AG04450 (cell line): Measurements from ENCODE around the gene KCNV2. TPM values are rescaled to one million over a fixed set of nuclear protein-coding genes. Genes with fewer than 3 reads are reported as not detected.
"Not testable (repeated sequence)": the region's sequence is repeated elsewhere in the genome, so short reads cannot be mapped to it uniquely, and the experiment has no call there.

Experiments used
- CTCF ChIA-PET: fragments of 300-600, 350-600 bp; formaldehyde crosslinking; extraction: SDS; loops from one replicate; lab custom pipeline; 2022; ENCODE audit warnings: antibody characterized with exemption, inconsistent platforms; lab: Charles Lee
- POLR2A ChIA-PET: fragments of 350-600 bp; formaldehyde crosslinking; extraction: SDS; loops from one replicate; lab custom pipeline; 2021; ENCODE audit warnings: antibody characterized with exemption, inconsistent platforms; lab: Yijun Ruan, JAX
- DNase-seq: peaks from one replicate; pipeline ENCODE4 v3.0.0-alpha.2; 2011; ENCODE audit warnings: low read depth, low spot score
- H3K27ac ChIP-seq: one replicate; pipeline ENCODE4 v1.5.1; 2012; ENCODE audit warnings: low read depth, low read length, control low read depth
- H3K27me3 ChIP-seq: one replicate; pipeline ENCODE4 v1.6.0; 2012; ENCODE audit warnings: low read length; ENCODE audit not compliant: control insufficient read depth, insufficient read depth
- H3K4me3 ChIP-seq: 2 replicates; pipeline ENCODE4 v1.5.1; 2011; ENCODE audit warnings: mild to moderate bottlenecking, low read depth, low read length, control low read depth
- H3K9me3 ChIP-seq: 2 replicates; pipeline ENCODE4 v1.5.1; 2012; ENCODE audit warnings: low read length; ENCODE audit not compliant: control insufficient read depth, insufficient read depth
- polyA plus RNA-seq: library from polyadenylated mRNA; depleted of rRNA; stranded (reverse); fragments of >200 nt; gene quantifications from 2 replicates; pipeline ENCODE4 v1.2.3, GENCODE V29; 2011
- TF ChIP-seq, protein P1 (sequence below): IDR thresholded peaks from 2 replicates; pipeline ENCODE4 v1.5.1; 2011; ENCODE audit warnings: low read depth, low read length, control low read depth, inconsistent platforms

KCNV2 gene
- polyA plus RNA-seq, 1 experiment = not detected

DNA sequence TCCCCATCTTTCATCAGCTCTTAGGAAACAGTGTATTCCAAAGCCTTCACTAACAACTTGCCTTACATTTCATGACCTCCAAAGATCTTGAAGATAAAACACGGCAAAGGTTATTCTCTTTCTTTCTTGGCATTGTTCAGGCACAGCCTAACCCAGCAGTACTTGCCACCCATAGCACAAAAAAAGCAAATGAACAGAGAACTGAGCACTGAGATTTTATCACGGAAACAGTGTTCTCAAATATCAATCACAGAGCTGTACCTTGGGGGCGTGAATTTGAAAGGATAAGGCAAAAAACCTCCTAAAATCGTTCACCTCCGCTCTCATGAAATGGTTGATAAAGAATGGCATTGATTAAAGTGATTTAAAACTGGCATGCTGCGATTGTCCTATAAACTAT, 16.9 kb upstream of the KCNV2 start:
- no peak overlapping the region for H3K27ac ChIP-seq
- H3K4me3 ChIP-seq = no peak overlapping the region
- H3K27me3 ChIP-seq = no peaks in the 10 kb centered on the region
- TF ChIP-seq, protein P1, sequence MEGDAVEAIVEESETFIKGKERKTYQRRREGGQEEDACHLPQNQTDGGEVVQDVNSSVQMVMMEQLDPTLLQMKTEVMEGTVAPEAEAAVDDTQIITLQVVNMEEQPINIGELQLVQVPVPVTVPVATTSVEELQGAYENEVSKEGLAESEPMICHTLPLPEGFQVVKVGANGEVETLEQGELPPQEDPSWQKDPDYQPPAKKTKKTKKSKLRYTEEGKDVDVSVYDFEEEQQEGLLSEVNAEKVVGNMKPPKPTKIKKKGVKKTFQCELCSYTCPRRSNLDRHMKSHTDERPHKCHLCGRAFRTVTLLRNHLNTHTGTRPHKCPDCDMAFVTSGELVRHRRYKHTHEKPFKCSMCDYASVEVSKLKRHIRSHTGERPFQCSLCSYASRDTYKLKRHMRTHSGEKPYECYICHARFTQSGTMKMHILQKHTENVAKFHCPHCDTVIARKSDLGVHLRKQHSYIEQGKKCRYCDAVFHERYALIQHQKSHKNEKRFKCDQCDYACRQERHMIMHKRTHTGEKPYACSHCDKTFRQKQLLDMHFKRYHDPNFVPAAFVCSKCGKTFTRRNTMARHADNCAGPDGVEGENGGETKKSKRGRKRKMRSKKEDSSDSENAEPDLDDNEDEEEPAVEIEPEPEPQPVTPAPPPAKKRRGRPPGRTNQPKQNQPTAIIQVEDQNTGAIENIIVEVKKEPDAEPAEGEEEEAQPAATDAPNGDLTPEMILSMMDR = no peak
- no peaks in the 10 kb centered on the region for H3K9me3 ChIP-seq
- no peak for DNase-seq
- POLR2A ChIA-PET = no interaction called here
- CTCF ChIA-PET = no interaction called here

DNA sequence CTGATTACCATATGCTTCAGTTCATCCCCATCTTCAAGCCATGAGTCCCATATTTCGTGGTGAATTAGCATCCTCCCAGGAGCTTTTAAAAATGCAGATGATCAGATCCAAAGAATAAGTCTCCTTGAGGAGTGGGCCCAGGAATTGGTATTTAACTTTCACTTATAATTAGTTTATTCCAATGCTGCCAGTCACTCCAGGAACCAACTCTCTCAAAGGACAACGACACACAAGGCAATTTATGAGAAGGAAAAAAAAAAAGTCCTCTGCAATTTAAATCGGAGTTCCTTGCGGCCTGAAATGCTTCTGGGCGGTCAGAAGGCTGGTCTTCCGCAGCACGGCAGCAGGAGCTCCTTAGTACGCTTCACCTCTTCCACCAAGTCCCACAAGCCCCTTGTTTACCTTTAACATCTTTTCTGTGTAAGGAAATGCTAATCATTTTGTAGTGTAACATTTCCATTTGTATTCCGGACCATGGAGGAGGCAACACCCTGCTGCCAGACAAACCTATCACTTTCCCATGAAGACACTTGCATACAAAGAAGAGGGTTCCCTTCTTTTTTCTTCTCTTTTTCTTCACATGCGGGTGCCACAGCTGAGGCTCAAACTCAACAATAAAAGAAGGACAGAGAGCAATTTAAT, 16.3 kb upstream of the KCNV2 start:
- Histone ChIP-seq H3K4me3 (no peak overlapping the region), H3K9me3 (no peaks in the 10 kb centered on the region), H3K27me3 (no peaks in the 10 kb centered on the region), H3K27ac (no peak overlapping the region)
- TF ChIP-seq, protein P1 = no peak
- DNase-seq = no peak
- ChIA-PET POLR2A (no interaction called here), CTCF (no interaction called here)

- POLR2A ChIA-PET = no interaction called here
Observed at GRCh38 chr9:2704504-2704903, 12.8 kb upstream of the KCNV2 start.

GRCh38 chr9:2707256-2707655, 10.1 kb upstream of the KCNV2 start:
- POLR2A ChIA-PET = not testable (repeated sequence)

More at GRCh38 chr9:2704504-2704903, 12.8 kb upstream of the KCNV2 start:
- H3K27ac ChIP-seq = no peak overlapping the region
- CTCF ChIA-PET = no interaction called here
- H3K4me3 ChIP-seq = no peak overlapping the region
- H3K27me3 ChIP-seq = no peaks in the 10 kb centered on the region
- DNase-seq = no peak
- TF ChIP-seq, protein P1 = no peak
- no peaks in the 10 kb centered on the region for H3K9me3 ChIP-seq

DNA sequence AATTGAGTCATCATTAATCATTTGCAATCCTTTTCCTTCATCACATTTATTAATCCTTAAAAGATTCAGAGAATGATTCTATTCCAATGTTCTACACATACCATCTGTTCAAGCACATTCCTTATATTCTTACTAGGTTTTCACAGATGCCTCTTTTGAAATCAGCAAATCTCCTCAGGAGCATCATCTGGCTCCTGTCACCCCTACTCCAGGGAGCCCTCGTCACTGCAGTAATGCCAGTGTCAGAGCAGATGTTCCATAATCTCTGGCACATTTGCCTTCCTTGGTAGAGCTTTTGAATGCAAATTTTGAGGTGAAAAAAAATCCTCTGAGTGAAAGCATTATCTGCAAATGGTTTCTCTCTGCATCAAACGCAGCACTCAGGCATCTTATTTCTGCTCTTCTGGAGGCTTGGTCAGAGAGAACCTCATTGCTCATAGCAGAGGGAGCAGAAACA, 7.6 kb upstream of the KCNV2 start:
- no peaks in the 10 kb centered on the region for H3K9me3 ChIP-seq
- CTCF ChIA-PET = interaction anchor here (0.6 to 1.0 kb wide), 3 partner anchors 18 to 857 kb away, joined by 3 to 4 read pairs (median 4); no protein-coding TSS in a partner anchor
- TF ChIP-seq, protein P1 = no peak
- no peak overlapping the region for H3K4me3 ChIP-seq
- no peak for DNase-seq
- no peak overlapping the region for H3K27ac ChIP-seq
- POLR2A ChIA-PET = no interaction called here
- no peaks in the 10 kb centered on the region for H3K27me3 ChIP-seq

More at GRCh38 chr9:2707256-2707655, 10.1 kb upstream of the KCNV2 start:
- not testable (repeated sequence) for H3K9me3 ChIP-seq, DNase-seq, H3K4me3 ChIP-seq, H3K27me3 ChIP-seq, H3K27ac ChIP-seq
- CTCF ChIA-PET = interaction anchor here (0.6 kb wide), 1 partner anchor 795 kb away, joined by 3 read pairs; no protein-coding TSS in a partner anchor
